H1 (cell line): ENCODE data around the gene TSHZ2. TPM values are rescaled to one million over a fixed set of nuclear protein-coding genes. Genes with fewer than 3 reads are reported as not detected.

ENCODE experiments used
- RAD21 ChIP-seq, 2 experiments: IDR thresholded peaks in 1 of 2; conservative IDR thresholded peaks in 1 of 2; 2 replicates each; pipeline ENCODE4 v1.6.1; 2011; ENCODE audit warnings: low read depth in 2 of 2, low read length in 2 of 2, improper control_type of control experiment in 1 of 2, inconsistent platforms in 1 of 2, mild to moderate bottlenecking in 1 of 2, moderate library complexity in 1 of 2
- TAF1 ChIP-seq: IDR thresholded peaks from 2 replicates; pipeline ENCODE4 v1.6.1; 2011; ENCODE audit warnings: mild to moderate bottlenecking, low read depth, low read length
- polyA plus RNA-seq, 7 experiments: library from polyadenylated mRNA; depleted of rRNA in 3 of 7; stranded (reverse) in 5 of 7; unstranded in 2 of 7; fragments of >200 nt in 5 of 7; fragments of 200-250 nt in 2 of 7; gene quantifications; 1 replicate in 5 of 7; 2 replicates in 1 of 7; 4 replicates in 1 of 7; pipeline versions ENCODE4 v1.2.1 to v1.2.3, GENCODE V29; 2011 to 2013; ENCODE audit warnings: missing spikeins in 2 of 7, mixed read lengths in 2 of 7
- total RNA-seq: library from RNA; stranded (reverse); fragmentation: NEBNext Ultra II Directional; extraction: Animal tissue kit (Norgen Biotek cat#: 25700); gene quantifications from 2 replicates; pipeline ENCODE4 v1.2.1, GENCODE V29; 2021
- TF ChIP-seq, protein P1 (sequence below): IDR thresholded peaks from 2 replicates; pipeline ENCODE4 v1.6.1; 2012; ENCODE audit warnings: low read length, inconsistent platforms

Gene TSHZ2
- total and polyA plus RNA-seq, 2 of the 8 experiments (the other 6 are each of a cell fraction or from before 2014, with no cell fraction given): 0.14 to 0.30 TPM

- TF ChIP-seq RAD21 (IDR thresholded peaks at IDR 0.05 in 1 of 2, conservative IDR thresholded peaks at IDR 0.05 in 1 of 2; ENCODE audit: low read depth in 2 of 2, low read length in 2 of 2) (no peak), TAF1 (no peak)
- TF ChIP-seq, protein P1, sequence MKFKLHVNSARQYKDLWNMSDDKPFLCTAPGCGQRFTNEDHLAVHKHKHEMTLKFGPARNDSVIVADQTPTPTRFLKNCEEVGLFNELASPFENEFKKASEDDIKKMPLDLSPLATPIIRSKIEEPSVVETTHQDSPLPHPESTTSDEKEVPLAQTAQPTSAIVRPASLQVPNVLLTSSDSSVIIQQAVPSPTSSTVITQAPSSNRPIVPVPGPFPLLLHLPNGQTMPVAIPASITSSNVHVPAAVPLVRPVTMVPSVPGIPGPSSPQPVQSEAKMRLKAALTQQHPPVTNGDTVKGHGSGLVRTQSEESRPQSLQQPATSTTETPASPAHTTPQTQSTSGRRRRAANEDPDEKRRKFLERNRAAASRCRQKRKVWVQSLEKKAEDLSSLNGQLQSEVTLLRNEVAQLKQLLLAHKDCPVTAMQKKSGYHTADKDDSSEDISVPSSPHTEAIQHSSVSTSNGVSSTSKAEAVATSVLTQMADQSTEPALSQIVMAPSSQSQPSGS: no peak
These were observed 152.0 kb downstream of the TSHZ2 start (continued) for GRCh38 chr20:53124075-53124551.
